Ovary (tissue), 3 donors: ENCODE data around the gene GPR151.

Source experiments
- CTCF ChIP-seq, 3 donors: fragments of 450-650 bp in 2 of 3; fragments of 200-600 bp in 1 of 3; IDR thresholded peaks; one replicate each; pipeline versions ENCODE4 v1.5.1 to v1.8.0; 2016 to 2022; ENCODE audit warnings: antibody characterized with exemption in 3 of 3, mild to moderate bottlenecking in 1 of 3
- EP300 ChIP-seq: sonication (generic); formaldehyde crosslinking; IDR thresholded peaks from one replicate; pipeline ENCODE4 v1.6.1; 2017; ENCODE audit warnings: antibody characterized with exemption
- POLR2A ChIP-seq: fragments of 450-650 bp; IDR thresholded peaks from one replicate; pipeline ENCODE4 v1.6.1; 2017; ENCODE audit warnings: antibody characterized with exemption, mild to moderate bottlenecking, moderate library complexity
- donor health status: DM: no; HTN: no; CAD: no.

- no peak for TF ChIP-seq CTCF (IDR thresholded peaks at IDR 0.05)
- no peak for TF ChIP-seq POLR2A
- no peak for TF ChIP-seq EP300
Measured at GRCh38 chr5:146520731-146521130, 4.7 kb upstream of the GPR151 start.
